Heart left ventricle (tissue), 16 donors: ENCODE measurements around the gene ESRRA. TPM values are rescaled to one million over a fixed set of nuclear protein-coding genes. Genes with fewer than 3 reads are reported as not detected.

ENCODE experiments used
- ATAC-seq, 4 donors: fragments of 200-7000 bp; cut with Tn5 transposase; one replicate each; pipeline ENCODE4 v1.9.1; 2020 to 2022; ENCODE audit warnings: moderate library complexity in 4 of 4, mild to moderate bottlenecking in 3 of 4, moderate number of reproducible peaks in 1 of 4
- DNase-seq, 5 donors: peaks; one replicate each; pipeline ENCODE4 v3.0.0-alpha.2; 2020
- H3K27ac ChIP-seq, 12 donors: fragments of 200-600 bp; sonication (generic) in 4 of 12; one replicate each; pipeline versions ENCODE4 v1.5.0 to v1.8.0; 2016 to 2022; ENCODE audit warnings: mild to moderate bottlenecking in 2 of 12
- H3K27me3 ChIP-seq, 9 donors: fragments of 200-600 bp; sonication (generic) in 2 of 9; one replicate each; pipeline versions ENCODE4 v1.5.1 to v1.8.0; 2016 to 2022; ENCODE audit warnings: mild to moderate bottlenecking in 3 of 9
- H3K36me3 ChIP-seq, 9 donors: fragments of 200-600 bp; sonication (generic) in 2 of 9; one replicate each; pipeline versions ENCODE4 v1.5.0 to v1.8.0; 2018 to 2022; ENCODE audit warnings: mild to moderate bottlenecking in 2 of 9
- H3K4me1 ChIP-seq, 12 donors: fragments of 200-600 bp; sonication (generic) in 4 of 12; one replicate each; pipeline versions ENCODE4 v1.5.0 to v1.8.0; 2016 to 2022; ENCODE audit warnings: mild to moderate bottlenecking in 3 of 12
- H3K4me3 ChIP-seq, 12 donors: fragments of 200-600 bp; sonication (generic) in 4 of 12; one replicate each; pipeline versions ENCODE4 v1.5.0 to v1.8.0; 2017 to 2022; ENCODE audit warnings: mild to moderate bottlenecking in 9 of 12, moderate library complexity in 4 of 12
- H3K9me3 ChIP-seq, 12 donors: fragments of 200-600 bp; sonication (generic) in 4 of 12; one replicate each; pipeline versions ENCODE4 v1.5.0 to v1.8.0; 2016 to 2022; ENCODE audit warnings: mild to moderate bottlenecking in 1 of 12
- CTCF ChIP-seq, 12 donors: fragments of 200-600 bp; sonication (generic) in 4 of 12; IDR thresholded peaks; one replicate each; pipeline versions ENCODE4 v1.5.0 to v1.8.0; 2018 to 2022; ENCODE audit warnings: antibody characterized with exemption in 12 of 12, mild to moderate bottlenecking in 5 of 12
- POLR2A ChIP-seq, 2 donors: fragments of 450-650 bp; IDR thresholded peaks; one replicate each; pipeline ENCODE4 v1.6.1; 2017; ENCODE audit warnings: antibody characterized with exemption in 2 of 2, mild to moderate bottlenecking in 2 of 2, moderate library complexity in 2 of 2
- WGBS, 4 donors: extraction: QIAGEN DNeasy Blood & Tissue Kit in 2 of 4; methylation state at CpG; one replicate each; pipeline versions ENCODE4 v1.1.5 to v1.1.7; 2013 to 2018; 5-methylcytosine and 5-hydroxymethylcytosine counted together
- intact Hi-C, 10 donors: fragments of 100-400 bp; cut with DNase I; formaldehyde crosslinking; loops; one replicate each; pipeline versions ENCODE4 v1.11.1 to v1.14.2; 2022
- polyA plus RNA-seq, 2 donors: library from polyadenylated mRNA; stranded (reverse); fragments of 200-250 nt; gene quantifications; one replicate each; pipeline ENCODE4 v1.2.3, GENCODE V29; 2013
- total RNA-seq, 9 donors: library from RNA; depleted of rRNA in 2 of 9; stranded (reverse); fragments of >200 nt in 2 of 9; fragmentation: NEBNext Ultra II Directional in 3 of 9; extraction: Animal tissue kit (Norgen Biotek cat#: 25700) in 3 of 9; gene quantifications; one replicate each; pipeline versions ENCODE4 v1.1.0 to v1.2.4, GENCODE V29; 2016 to 2023
- donor health status: ischemic (EF 13 %, LVEDD 7.1; RV severe dilation, severe dysfunction).
- donor health status: healthy with polysubstance abuse.
- donor health status: DM: no; HTN: yes; CAD: no.
- donor health status: DM: no; HTN: no; CAD: no.
- donor health status: ischemic (EF 25% LVEDD 6.9; RV normal size, moderate dysfunction).
- donor health status: ischemic (EF 25% LVEDD 5.7; RV mildly dilated, moderate dysfunction).
- donor health status: healthy.
- donor health status: DM: yes; HTN: yes; CAD: no.
- donor health status: ischemic (EF 35%, LVEDD 5.7; RV mildly dilated, moderate dysfunction).
- donor health status: nonischemic (EF 11% LVEDD 7.7; RV severe dilation, severe dysfunction).
- donor health status: DM: yes; HTN: yes; CAD: no.
- donor health status: PGD.
- donor health status: ischemic (EF 29% LVEDD 5.4; RV normal size, mild dysfunction).
- donor health status: nonischemic (EF 23%, LVEDD 6.1; RV moderate dilation, normal function).

Gene ESRRA
- total and polyA plus RNA-seq, 11 donors, result 94.0 to 291 (median 186) TPM

- TF ChIP-seq CTCF (IDR thresholded peaks at IDR 0.05) (peak in 1 of 12 donors; percentile 19), POLR2A (IDR thresholded peaks at IDR 0.05) (peak in 1 of 2 donors; percentile 72)
- H3K36me3 ChIP-seq, result peaks cover 0 to 38% (median 34%) of the 10 kb centered on the region in 9 donors
- peak within 1 kb of the TSS; percentile 68 to 94 (median 84) for H3K4me3 ChIP-seq
- H3K9me3 ChIP-seq, result no peaks in the 10 kb centered on the region
- H3K27me3 ChIP-seq, result no peaks in the 10 kb centered on the region
- H3K4me1 ChIP-seq, result peaks cover 3 to 47% (median 30%) of the 10 kb centered on the region in 12 donors
- peak within 1 kb of the TSS; percentile 78 to 95 (median 92) for H3K27ac ChIP-seq
- peak; percentile 33 to 84 (median 78) for ATAC-seq
- peak; percentile 73 to 85 (median 74) for DNase-seq
- 1 to 5% (median 2%) methylated on average over 13 to 70 of the region's 70 CpGs for WGBS, 4 donors
- intact Hi-C loops, result loop anchor here in 4 of 10 donors (5.0 to 10.0 kb wide), 3 partner anchors 42 to 296 kb away; partner anchors contain the start of genes PRDX5 (in 3 of the 4) and TRMT112 (in 3 of the 4)
These were observed 53.8 kb downstream of the ESRRA start, which contains the start of gene RPS6KA4 for GRCh38 chr11:64358907-64359711. TSS of gene RPS6KA4 (plus strand) at chr11:64359162. CDS start at chr11:64359236, 74 bp downstream.

- H3K27ac ChIP-seq, result peak overlapping the region in 10 of 12 donors; percentile 78 to 95 (median 92)
- peak in 1 of 5 donors; percentile 34 for DNase-seq
These were observed 54.6 kb downstream of the ESRRA start for GRCh38 chr11:64359712-64360445.

GRCh38 chr11:64360448-64360921, 55.2 kb downstream of the ESRRA start:
- Histone ChIP-seq H3K36me3 (peaks cover 0 to 51% (median 48%) of the 10 kb centered on the region in 9 donors), H3K4me1 (peaks cover 3 to 41% (median 25%) of the 10 kb centered on the region in 12 donors), H3K27ac (peak overlapping the region in 1 of 12 donors; percentile 27), H3K9me3 (no peaks in the 10 kb centered on the region), H3K27me3 (no peaks in the 10 kb centered on the region), H3K4me3 (peak overlapping the region in 5 of 12 donors; percentile 6 to 94 (median 82))
- ATAC-seq (no peak), DNase-seq (no peak)
- TF ChIP-seq POLR2A (IDR thresholded peaks at IDR 0.05) (no peak), CTCF (IDR thresholded peaks at IDR 0.05) (no peak)
- intact Hi-C loops, result no loop called here
- 74 to 81% (median 75%) methylated on average over 11 to 13 of the region's 13 CpGs for WGBS, 4 donors

More at GRCh38 chr11:64359712-64360445, 54.6 kb downstream of the ESRRA start:
- intact Hi-C loops, result loop anchor here in 4 of 10 donors (5.0 to 10.0 kb wide), 3 partner anchors 43 to 295 kb away; partner anchors contain the start of genes PRDX5 (in 3 of the 4) and TRMT112 (in 3 of the 4)
- 66 to 77% (median 76%) methylated on average over 23 to 38 of the region's 38 CpGs for WGBS, 4 donors
- Histone ChIP-seq H3K36me3 (peaks cover 0 to 45% (median 42%) of the 10 kb centered on the region in 9 donors), H3K4me1 (peaks cover 3 to 47% (median 30%) of the 10 kb centered on the region in 12 donors), H3K27me3 (no peaks in the 10 kb centered on the region), H3K4me3 (peak overlapping the region; percentile 68 to 94 (median 84)), H3K9me3 (no peaks in the 10 kb centered on the region)
- TF ChIP-seq POLR2A (IDR thresholded peaks at IDR 0.05) (no peak), CTCF (IDR thresholded peaks at IDR 0.05) (no peak)
- no peak for ATAC-seq
